Rectal smooth muscle tissue (tissue), 1 donor: Measurements from ENCODE around the gene CFAP43.
"Not testable (repeated sequence)": the region's sequence is repeated elsewhere in the genome, so short reads cannot be mapped to it uniquely, and the experiment has no call there.

Experiments used
- H3K27ac ChIP-seq: one replicate; pipeline ENCODE4 v1.7.0; 2013; ENCODE audit warnings: low read depth, low read length, inconsistent platforms
- H3K27me3 ChIP-seq: one replicate; pipeline ENCODE4 v1.7.0; 2013; ENCODE audit warnings: low read length; ENCODE audit not compliant: control insufficient read depth, insufficient read depth
- H3K36me3 ChIP-seq: one replicate; pipeline ENCODE4 v1.7.0; 2013; ENCODE audit warnings: low read length; ENCODE audit not compliant: control insufficient read depth, insufficient read depth
- H3K4me1 ChIP-seq: one replicate; pipeline ENCODE4 v1.7.0; 2013; ENCODE audit warnings: low read length; ENCODE audit not compliant: control insufficient read depth, insufficient read depth
- H3K4me3 ChIP-seq: one replicate; pipeline ENCODE4 v1.7.0; 2013; ENCODE audit warnings: low read length
- H3K9ac ChIP-seq: one replicate; pipeline ENCODE4 v1.7.0; 2013; ENCODE audit warnings: low read length

CFAP43 gene

GRCh38 chr10:104254493-104255310 is 22.5 kb upstream of the CFAP43 start, which contains the start of gene GSTO1:
GSTO1 (plus strand) TSS chr10:104254892; CDS start chr10:104254929, 37 bp downstream.
- Histone ChIP-seq H3K36me3 (peaks cover 4% of the 10 kb centered on the region), H3K4me3 (peak within 1 kb of the TSS; percentile 79), H3K4me1 (peaks cover 2% of the 10 kb centered on the region), H3K27ac (peak within 1 kb of the TSS; percentile 92), H3K27me3 (no peaks in the 10 kb centered on the region), H3K9ac (peak within 1 kb of the TSS; percentile 85)

GRCh38 chr10:104253606-104254410 is 21.6 kb upstream of the CFAP43 start:
- Histone ChIP-seq H3K4me1 (peaks cover 2% of the 10 kb centered on the region), H3K27ac (peak overlapping the region; percentile 92), H3K27me3 (no peaks in the 10 kb centered on the region), H3K4me3 (peak overlapping the region; percentile 79), H3K36me3 (peaks cover 2% of the 10 kb centered on the region), H3K9ac (no peak overlapping the region)

GRCh38 chr10:104253106-104253505 is 20.9 kb upstream of the CFAP43 start:
- H3K27ac ChIP-seq: no peak overlapping the region
- H3K27me3 ChIP-seq: no peaks in the 10 kb centered on the region
- H3K36me3 ChIP-seq: peaks cover under 1% of the 10 kb centered on the region
- H3K9ac ChIP-seq: no peak overlapping the region
- H3K4me1 ChIP-seq: peaks cover 2% of the 10 kb centered on the region
- H3K4me3 ChIP-seq: no peak overlapping the region

GRCh38 chr10:104252368-104252767 is 20.2 kb upstream of the CFAP43 start:
- Histone ChIP-seq H3K4me3 (no peak overlapping the region), H3K36me3 (no peaks in the 10 kb centered on the region), H3K27me3 (no peaks in the 10 kb centered on the region), H3K9ac (no peak overlapping the region), H3K27ac (no peak overlapping the region), H3K4me1 (peaks cover 2% of the 10 kb centered on the region)

GRCh38 chr10:104251443-104251842 is 19.3 kb upstream of the CFAP43 start:
- no peaks in the 10 kb centered on the region for H3K36me3 ChIP-seq
- no peaks in the 10 kb centered on the region for H3K27me3 ChIP-seq
- no peak overlapping the region for H3K9ac ChIP-seq
- no peak overlapping the region for H3K4me3 ChIP-seq
- H3K4me1 ChIP-seq: no peaks in the 10 kb centered on the region
- no peak overlapping the region for H3K27ac ChIP-seq

- H3K4me3 ChIP-seq: no peak overlapping the region
- H3K36me3 ChIP-seq: no peaks in the 10 kb centered on the region
- no peaks in the 10 kb centered on the region for H3K4me1 ChIP-seq
- no peak overlapping the region for H3K9ac ChIP-seq
- H3K27me3 ChIP-seq: no peaks in the 10 kb centered on the region
- H3K27ac ChIP-seq: no peak overlapping the region
These were observed 18.2 kb upstream of the CFAP43 start for GRCh38 chr10:104250371-104250770.

GRCh38 chr10:104248931-104249330 is 16.8 kb upstream of the CFAP43 start:
- H3K4me3 ChIP-seq, H3K27me3 ChIP-seq, H3K4me1 ChIP-seq, H3K36me3 ChIP-seq, H3K27ac ChIP-seq, H3K9ac ChIP-seq: not testable (repeated sequence)

- Histone ChIP-seq H3K36me3 (no peaks in the 10 kb centered on the region), H3K4me3 (no peak overlapping the region), H3K4me1 (no peaks in the 10 kb centered on the region), H3K27ac (no peak overlapping the region), H3K27me3 (no peaks in the 10 kb centered on the region), H3K9ac (no peak overlapping the region)
These were observed 15.5 kb upstream of the CFAP43 start for GRCh38 chr10:104247513-104248146.

GRCh38 chr10:104246976-104247375 is 14.8 kb upstream of the CFAP43 start:
- no peaks in the 10 kb centered on the region for H3K36me3 ChIP-seq
- no peak overlapping the region for H3K9ac ChIP-seq
- H3K4me3 ChIP-seq: no peak overlapping the region
- no peaks in the 10 kb centered on the region for H3K27me3 ChIP-seq
- no peaks in the 10 kb centered on the region for H3K4me1 ChIP-seq
- no peak overlapping the region for H3K27ac ChIP-seq

GRCh38 chr10:104245066-104245632 is 13.0 kb upstream of the CFAP43 start:
- Histone ChIP-seq H3K27ac (no peak overlapping the region), H3K36me3 (no peaks in the 10 kb centered on the region), H3K4me1 (no peaks in the 10 kb centered on the region), H3K9ac (no peak overlapping the region), H3K4me3 (no peak overlapping the region), H3K27me3 (no peaks in the 10 kb centered on the region)

- Histone ChIP-seq H3K27ac (no peak overlapping the region), H3K4me1 (no peaks in the 10 kb centered on the region), H3K9ac (no peak overlapping the region), H3K36me3 (no peaks in the 10 kb centered on the region), H3K27me3 (no peaks in the 10 kb centered on the region), H3K4me3 (no peak overlapping the region)
These were observed 11.3 kb upstream of the CFAP43 start for GRCh38 chr10:104243512-104243911.

GRCh38 chr10:104243009-104243408 is 10.8 kb upstream of the CFAP43 start:
- not testable (repeated sequence) for H3K9ac ChIP-seq, H3K27ac ChIP-seq, H3K27me3 ChIP-seq, H3K4me3 ChIP-seq, H3K36me3 ChIP-seq, H3K4me1 ChIP-seq
